Keratinocyte (primary cell): ENCODE data around the gene DNAJB13.

ENCODE experiments used
- EZH2 ChIP-seq: IDR thresholded peaks from one replicate; pipeline ENCODE4 v1.6.1; 2012; ENCODE audit warnings: inconsistent platforms, mild to moderate bottlenecking, low read length, moderate library complexity
- TF ChIP-seq, protein P1 (sequence below), 3 experiments: IDR thresholded peaks in 1 of 3; conservative IDR thresholded peaks in 1 of 3; optimal IDR thresholded peaks in 1 of 3; 2 replicates in 2 of 3; 3 replicates in 1 of 3; pipeline versions ENCODE3 to v1.5.1; 2011; ENCODE audit warnings: low read length in 3 of 3, mild to moderate bottlenecking in 3 of 3, moderate library complexity in 2 of 3, control low read depth in 1 of 3, inconsistent platforms in 1 of 3; ENCODE audit not compliant: insufficient read depth in 2 of 3; ENCODE audit errors: extremely low read depth in 1 of 3

- TF ChIP-seq, protein P1, sequence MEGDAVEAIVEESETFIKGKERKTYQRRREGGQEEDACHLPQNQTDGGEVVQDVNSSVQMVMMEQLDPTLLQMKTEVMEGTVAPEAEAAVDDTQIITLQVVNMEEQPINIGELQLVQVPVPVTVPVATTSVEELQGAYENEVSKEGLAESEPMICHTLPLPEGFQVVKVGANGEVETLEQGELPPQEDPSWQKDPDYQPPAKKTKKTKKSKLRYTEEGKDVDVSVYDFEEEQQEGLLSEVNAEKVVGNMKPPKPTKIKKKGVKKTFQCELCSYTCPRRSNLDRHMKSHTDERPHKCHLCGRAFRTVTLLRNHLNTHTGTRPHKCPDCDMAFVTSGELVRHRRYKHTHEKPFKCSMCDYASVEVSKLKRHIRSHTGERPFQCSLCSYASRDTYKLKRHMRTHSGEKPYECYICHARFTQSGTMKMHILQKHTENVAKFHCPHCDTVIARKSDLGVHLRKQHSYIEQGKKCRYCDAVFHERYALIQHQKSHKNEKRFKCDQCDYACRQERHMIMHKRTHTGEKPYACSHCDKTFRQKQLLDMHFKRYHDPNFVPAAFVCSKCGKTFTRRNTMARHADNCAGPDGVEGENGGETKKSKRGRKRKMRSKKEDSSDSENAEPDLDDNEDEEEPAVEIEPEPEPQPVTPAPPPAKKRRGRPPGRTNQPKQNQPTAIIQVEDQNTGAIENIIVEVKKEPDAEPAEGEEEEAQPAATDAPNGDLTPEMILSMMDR (optimal IDR thresholded peaks at IDR 0.05 in 1 of 3, IDR thresholded peaks at IDR 0.05 in 1 of 3, conservative IDR thresholded peaks at IDR 0.05 in 1 of 3; ENCODE audit: extremely low read depth in 1 of 3, insufficient read depth in 2 of 3, low read length in 3 of 3): no peak
- TF ChIP-seq EZH2: no peak
Observed at GRCh38 chr11:74002832-74003231, 52.0 kb downstream of the DNAJB13 start.
